Dermis blood vessel endothelial cell (primary cell): ENCODE results near the gene GSC. TPM values are rescaled to one million over a fixed set of nuclear protein-coding genes. Genes with fewer than 3 reads are reported as not detected.
"Not testable (repeated sequence)": the region's sequence is repeated elsewhere in the genome, so short reads cannot be mapped to it uniquely, and the experiment has no call there.

ENCODE experiments used
- DNase-seq: peaks from one replicate; pipeline ENCODE4 v3.0.0; 2010
- total RNA-seq: library from RNA; depleted of rRNA; stranded (reverse); fragments of >200 nt; gene quantifications from 2 replicates; pipeline ENCODE4 v1.2.3, GENCODE V29; 2014

The GSC gene
- total RNA-seq, 1 donor from 2014 or later: not detected

GRCh38 chr14:94771906-94772490, 2.1 kb upstream of the GSC start:
- DNase-seq: no peak

GRCh38 chr14:94771158-94771905, 1.4 kb upstream of the GSC start:
- DNase-seq: no peak

GRCh38 chr14:94770815-94771157, 873 bp upstream of the GSC start:
- no peak for DNase-seq

GRCh38 chr14:94770251-94770749, 387 bp upstream of the GSC start:
- peak; percentile 40 for DNase-seq

- no peak for DNase-seq
Observed at GRCh38 chr14:94768521-94769390, 1.2 kb downstream of the GSC start.

GRCh38 chr14:94768141-94768520, 1.8 kb downstream of the GSC start:
- DNase-seq: no peak

GRCh38 chr14:94767321-94767878, 2.5 kb downstream of the GSC start:
- no peak for DNase-seq

GRCh38 chr14:94764573-94764972, 5.3 kb downstream of the GSC start:
- no peak for DNase-seq

- no peak for DNase-seq
Observed at GRCh38 chr14:94762431-94762830, 7.5 kb downstream of the GSC start.

GRCh38 chr14:94761997-94762377, 7.9 kb downstream of the GSC start:
- DNase-seq: no peak

GRCh38 chr14:94761348-94761996, 8.4 kb downstream of the GSC start:
- DNase-seq: no peak

GRCh38 chr14:94756310-94756882, 13.5 kb downstream of the GSC start:
- no peak for DNase-seq

GRCh38 chr14:94754391-94754942, 15.4 kb downstream of the GSC start:
- no peak for DNase-seq

- DNase-seq: no peak
Observed at GRCh38 chr14:94752591-94753436, 17.1 kb downstream of the GSC start.

GRCh38 chr14:94751956-94752355, 18.0 kb downstream of the GSC start:
- DNase-seq: no peak

- no peak for DNase-seq
Observed at GRCh38 chr14:94751321-94751720, 18.6 kb downstream of the GSC start.

GRCh38 chr14:94750371-94750770, 19.5 kb downstream of the GSC start:
- no peak for DNase-seq

- DNase-seq: peak; percentile 49
Observed at GRCh38 chr14:94748667-94749347, 21.1 kb downstream of the GSC start.

- no peak for DNase-seq
Observed at GRCh38 chr14:94747739-94748138, 22.2 kb downstream of the GSC start.

GRCh38 chr14:94747153-94747552, 22.8 kb downstream of the GSC start:
- not testable (repeated sequence) for DNase-seq
